ENCODE measurements around the gene KIAA1755.
A peak's percentile ranks its signal among the peaks of the same experiment; 100 is the strongest.

KIAA1755 gene

DNA sequence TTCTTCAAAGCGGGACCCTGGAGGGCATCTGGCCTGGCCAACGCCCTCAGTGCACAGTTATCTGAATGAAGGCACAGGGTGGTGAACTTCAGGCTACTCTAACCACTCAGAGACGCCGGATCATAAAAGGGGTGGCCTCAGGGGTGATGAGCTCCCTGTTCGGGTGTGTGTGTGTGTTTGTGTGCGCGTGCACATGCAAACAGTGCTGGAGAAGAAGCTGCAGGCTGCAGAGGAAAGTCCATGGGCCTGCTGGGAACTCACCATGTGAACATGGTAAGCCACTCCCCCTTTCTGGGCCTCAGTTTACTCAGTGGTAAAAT is 42.0 kb downstream of the KIAA1755 start:
- in situ Hi-C loops (cut with HindIII; ENCODE audit: low pct_ligation_motif_present, low sequenced_read_pairs), result no loop called here
- TF ChIP-seq, protein P1, sequence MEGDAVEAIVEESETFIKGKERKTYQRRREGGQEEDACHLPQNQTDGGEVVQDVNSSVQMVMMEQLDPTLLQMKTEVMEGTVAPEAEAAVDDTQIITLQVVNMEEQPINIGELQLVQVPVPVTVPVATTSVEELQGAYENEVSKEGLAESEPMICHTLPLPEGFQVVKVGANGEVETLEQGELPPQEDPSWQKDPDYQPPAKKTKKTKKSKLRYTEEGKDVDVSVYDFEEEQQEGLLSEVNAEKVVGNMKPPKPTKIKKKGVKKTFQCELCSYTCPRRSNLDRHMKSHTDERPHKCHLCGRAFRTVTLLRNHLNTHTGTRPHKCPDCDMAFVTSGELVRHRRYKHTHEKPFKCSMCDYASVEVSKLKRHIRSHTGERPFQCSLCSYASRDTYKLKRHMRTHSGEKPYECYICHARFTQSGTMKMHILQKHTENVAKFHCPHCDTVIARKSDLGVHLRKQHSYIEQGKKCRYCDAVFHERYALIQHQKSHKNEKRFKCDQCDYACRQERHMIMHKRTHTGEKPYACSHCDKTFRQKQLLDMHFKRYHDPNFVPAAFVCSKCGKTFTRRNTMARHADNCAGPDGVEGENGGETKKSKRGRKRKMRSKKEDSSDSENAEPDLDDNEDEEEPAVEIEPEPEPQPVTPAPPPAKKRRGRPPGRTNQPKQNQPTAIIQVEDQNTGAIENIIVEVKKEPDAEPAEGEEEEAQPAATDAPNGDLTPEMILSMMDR (IDR thresholded peaks at IDR 0.05; ENCODE audit: low read depth, low read length, missing control alignments), result no peak
- no peak for DNase-seq
- Histone ChIP-seq H3K27me3 (replicated peaks) (no peaks in the 10 kb centered on the region), H3K27ac (peak overlapping the region; percentile 70), H3K36me3 (replicated peaks) (peaks cover 74% of the 10 kb centered on the region), H3K4me3 (ENCODE audit: low read depth, low read length) (no peak overlapping the region)

DNA sequence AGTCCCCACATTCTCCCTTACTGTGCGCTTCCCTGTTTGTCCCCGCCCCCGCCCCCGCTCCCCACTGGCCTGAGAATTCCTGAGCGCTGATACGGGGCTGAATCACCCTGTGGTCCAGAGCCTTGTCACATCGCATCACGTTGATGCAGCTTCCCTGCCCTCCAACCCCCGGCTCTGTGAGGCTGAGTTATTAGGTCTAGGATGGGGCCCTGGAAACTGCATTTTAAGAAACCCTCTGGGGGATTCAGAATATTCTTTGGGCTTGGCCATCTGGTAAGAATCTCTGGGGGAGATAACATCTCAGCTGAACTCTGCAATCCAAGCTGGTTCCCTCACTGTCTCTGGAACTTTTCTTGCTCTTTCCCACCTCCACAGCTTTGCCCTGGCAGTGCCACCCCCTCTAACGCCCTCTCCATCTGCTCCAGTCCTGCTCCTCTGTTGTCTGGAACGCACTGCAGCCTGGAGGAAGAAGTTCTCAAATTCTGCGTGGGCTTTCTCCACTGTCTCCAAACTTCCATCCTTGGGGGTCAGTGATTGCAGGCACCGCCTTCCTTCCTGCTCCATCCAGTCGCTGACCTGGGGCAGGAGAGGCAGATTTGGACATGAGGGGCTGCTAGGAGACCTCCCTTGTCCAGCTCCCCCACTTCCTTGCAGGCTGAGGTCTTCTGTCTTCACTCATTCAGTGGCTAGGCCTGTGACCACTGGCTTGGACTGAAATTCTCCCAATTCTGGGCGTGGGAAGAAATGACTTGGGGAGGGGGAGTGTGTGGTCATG is 42.6 kb downstream of the KIAA1755 start:
- peaks cover 68% of the 10 kb centered on the region for H3K36me3 ChIP-seq (replicated peaks)
- no peak overlapping the region for H3K4me3 ChIP-seq (ENCODE audit: low read depth, low read length)
- DNase-seq, result peak; percentile 96
- in situ Hi-C loops (cut with HindIII; ENCODE audit: low pct_ligation_motif_present, low sequenced_read_pairs), result no loop called here
- peak overlapping the region; percentile 70 for H3K27ac ChIP-seq
- no peaks in the 10 kb centered on the region for H3K27me3 ChIP-seq (replicated peaks)
- TF ChIP-seq, protein P1 (IDR thresholded peaks at IDR 0.05; ENCODE audit: low read depth, low read length, missing control alignments), result no peak

DNA sequence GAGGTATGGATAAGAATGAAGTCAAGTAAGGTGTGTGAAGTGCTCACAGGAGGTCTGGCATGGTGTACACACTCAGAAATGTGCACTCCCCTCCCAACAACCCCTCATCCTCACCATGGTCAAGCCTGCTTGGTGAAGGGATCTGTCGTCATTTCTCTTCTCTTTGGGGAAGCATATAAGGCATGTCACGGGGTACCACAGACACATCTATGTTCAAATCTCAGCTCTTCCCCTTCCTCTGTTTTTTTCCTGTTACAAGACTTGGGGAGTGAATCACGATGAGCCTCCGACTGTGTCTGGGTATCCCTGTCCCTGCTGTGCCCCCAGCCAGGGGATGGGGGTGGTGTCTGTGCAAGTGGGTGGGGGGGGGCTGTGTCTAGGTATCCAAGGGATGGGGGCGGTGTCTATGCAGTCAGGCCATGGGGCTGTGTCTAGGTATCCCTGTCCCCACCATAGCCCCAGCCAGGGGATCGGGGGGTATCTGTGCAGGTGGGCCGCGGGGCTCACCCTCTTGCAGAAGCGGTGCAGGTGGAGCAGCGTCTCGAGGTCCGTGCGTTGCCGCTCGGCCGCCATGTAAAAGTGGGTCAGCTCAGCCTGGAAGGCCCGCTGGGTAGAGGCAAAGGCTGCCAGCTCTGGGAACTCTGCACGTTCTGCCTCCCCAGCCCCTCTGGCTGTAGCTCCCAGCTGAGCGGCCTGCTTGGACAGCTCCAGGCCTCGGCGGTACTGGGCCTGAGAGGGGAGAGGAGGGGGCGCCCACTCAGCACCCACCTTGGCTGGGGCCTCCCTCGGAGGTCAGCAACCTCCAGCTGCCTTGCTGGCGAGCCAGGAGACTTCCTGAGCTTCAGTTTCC is 43.6 kb downstream of the KIAA1755 start:
- no peak for DNase-seq
- Histone ChIP-seq H3K27me3 (replicated peaks) (no peaks in the 10 kb centered on the region), H3K27ac (peak overlapping the region; percentile 69), H3K36me3 (replicated peaks) (peaks cover 60% of the 10 kb centered on the region), H3K4me3 (ENCODE audit: low read depth, low read length) (no peak overlapping the region)
- in situ Hi-C loops (cut with HindIII; ENCODE audit: low pct_ligation_motif_present, low sequenced_read_pairs), result no loop called here
- TF ChIP-seq, protein P1 (IDR thresholded peaks at IDR 0.05; ENCODE audit: low read depth, low read length, missing control alignments), result no peak

DNA sequence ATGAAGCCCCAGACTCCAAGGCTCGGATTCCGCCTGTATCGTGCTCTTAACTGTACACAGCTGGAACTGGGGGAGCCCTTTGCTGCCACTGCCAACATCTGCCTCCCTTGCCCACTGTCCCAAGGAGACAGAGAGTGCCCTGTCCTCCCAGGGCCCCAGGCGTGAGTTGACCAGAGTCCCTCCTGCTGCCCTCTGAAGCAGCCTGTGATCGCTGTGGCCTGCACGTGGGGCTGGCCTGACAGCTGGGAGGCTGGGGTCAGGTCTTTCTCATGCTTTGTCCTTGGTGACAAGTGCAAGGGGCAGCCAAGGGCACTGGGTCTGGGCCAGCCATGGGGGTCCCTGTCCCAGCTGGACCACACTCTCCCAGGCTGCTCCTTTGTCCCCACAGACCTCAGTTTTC is 44.3 kb downstream of the KIAA1755 start:
- Histone ChIP-seq H3K4me3 (ENCODE audit: low read depth, low read length) (no peak overlapping the region), H3K36me3 (replicated peaks) (peaks cover 53% of the 10 kb centered on the region), H3K27ac (no peak overlapping the region), H3K27me3 (replicated peaks) (no peaks in the 10 kb centered on the region)
- no peak for DNase-seq
- in situ Hi-C loops (cut with HindIII; ENCODE audit: low pct_ligation_motif_present, low sequenced_read_pairs), result no loop called here
- TF ChIP-seq, protein P1 (IDR thresholded peaks at IDR 0.05; ENCODE audit: low read depth, low read length, missing control alignments), result no peak

DNA sequence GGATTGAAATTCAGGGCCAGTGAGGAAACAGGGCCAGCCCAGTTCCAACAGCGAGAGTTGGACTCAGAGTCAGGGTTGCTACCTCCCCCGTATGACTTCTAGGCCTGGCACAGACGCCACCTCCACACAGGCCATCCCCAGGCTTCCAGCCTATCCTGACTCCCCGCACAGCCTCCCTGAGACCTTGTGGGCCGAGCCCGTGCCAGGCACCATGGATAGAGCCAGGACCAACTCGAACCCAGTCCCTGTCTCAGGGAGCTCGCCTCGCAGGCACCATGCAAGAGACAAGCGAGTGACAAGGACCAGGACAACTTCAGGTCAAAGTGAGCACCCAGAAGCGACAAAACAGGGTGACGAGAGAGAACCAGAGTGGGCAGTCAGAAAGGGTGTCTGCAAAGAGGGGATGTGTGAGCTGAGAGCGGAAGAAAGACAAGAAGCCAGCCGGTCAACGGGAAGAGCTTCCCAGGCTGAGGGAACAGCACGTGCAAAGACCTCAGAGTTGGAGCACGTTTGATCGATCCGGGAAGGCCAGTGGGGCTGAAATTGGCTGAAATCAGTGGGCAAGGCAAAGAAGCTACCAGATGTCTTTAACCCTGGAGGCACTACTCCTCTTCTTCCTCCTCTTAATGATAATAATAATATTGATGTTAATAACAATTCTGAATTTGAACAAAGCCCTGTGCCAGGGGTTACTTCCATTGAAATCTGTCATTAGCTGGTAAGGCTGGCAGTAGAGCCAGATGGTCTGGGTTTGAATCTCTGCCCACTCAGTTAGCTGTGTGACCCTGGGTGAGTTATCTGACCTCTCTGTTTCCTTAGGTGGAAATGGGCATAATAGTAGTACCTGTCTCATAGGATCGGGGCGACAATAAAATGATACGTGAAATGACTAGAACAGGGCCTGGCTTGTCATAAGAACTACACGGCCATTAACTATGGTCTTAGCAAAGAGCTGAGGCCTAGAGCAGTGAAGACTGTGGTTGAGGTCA is 45.0 kb downstream of the KIAA1755 start:
- H3K27ac ChIP-seq, result no peak overlapping the region
- no peak overlapping the region for H3K4me3 ChIP-seq (ENCODE audit: low read depth, low read length)
- TF ChIP-seq, protein P1 (IDR thresholded peaks at IDR 0.05; ENCODE audit: low read depth, low read length, missing control alignments), result no peak
- peak; percentile 12 for DNase-seq
- H3K36me3 ChIP-seq (replicated peaks), result peaks cover 45% of the 10 kb centered on the region
- no peaks in the 10 kb centered on the region for H3K27me3 ChIP-seq (replicated peaks)
- in situ Hi-C loops (cut with HindIII; ENCODE audit: low pct_ligation_motif_present, low sequenced_read_pairs), result no loop called here

All from brain microvascular endothelial cell (primary cell).